ENCODE data around the gene PARD3.
"Not testable (repeated sequence)": the region's sequence is repeated elsewhere in the genome, so short reads cannot be mapped to it uniquely, and the experiment has no call there.

The PARD3 gene

DNA sequence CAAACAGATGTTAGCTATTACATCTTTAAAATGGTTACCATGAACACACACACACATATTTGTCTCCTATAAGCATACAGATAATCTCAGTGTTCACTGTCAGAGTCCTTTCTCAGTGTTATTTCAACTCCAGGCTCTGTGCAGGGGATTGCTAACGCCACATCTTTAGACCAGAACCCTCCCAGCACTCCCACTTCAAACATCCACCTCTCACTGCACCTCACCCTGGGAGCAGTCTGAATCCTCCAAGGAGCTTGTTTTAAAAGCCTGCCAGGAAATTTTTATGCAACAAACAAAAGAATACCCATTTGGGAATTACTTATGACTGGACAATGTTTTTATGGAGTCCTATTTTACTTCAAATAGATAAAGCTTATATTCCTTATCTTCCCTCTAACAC lies 107.4 kb downstream of the PARD3 start:
- DNase-seq: no peak

DNA sequence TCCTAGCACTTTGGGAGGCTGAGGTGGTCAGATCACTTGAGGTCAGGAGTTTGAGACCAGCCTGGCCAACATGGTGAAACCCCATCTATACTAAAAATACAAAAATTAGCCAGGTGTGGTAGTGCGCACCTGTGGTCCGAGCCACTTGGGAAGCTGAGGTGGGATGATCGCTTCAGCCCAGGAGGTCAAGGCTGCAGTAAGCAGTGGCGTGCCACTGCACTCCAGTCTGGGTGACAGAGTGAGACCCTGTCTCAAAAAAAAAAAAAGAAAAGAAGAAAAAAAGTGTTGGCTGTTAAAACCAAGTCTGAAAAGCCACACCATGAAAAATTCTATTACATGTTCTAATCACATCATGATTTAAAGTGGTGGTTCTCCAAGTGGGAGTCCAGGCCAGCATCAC lies 108.1 kb downstream of the PARD3 start:
- not testable (repeated sequence) for DNase-seq

DNA sequence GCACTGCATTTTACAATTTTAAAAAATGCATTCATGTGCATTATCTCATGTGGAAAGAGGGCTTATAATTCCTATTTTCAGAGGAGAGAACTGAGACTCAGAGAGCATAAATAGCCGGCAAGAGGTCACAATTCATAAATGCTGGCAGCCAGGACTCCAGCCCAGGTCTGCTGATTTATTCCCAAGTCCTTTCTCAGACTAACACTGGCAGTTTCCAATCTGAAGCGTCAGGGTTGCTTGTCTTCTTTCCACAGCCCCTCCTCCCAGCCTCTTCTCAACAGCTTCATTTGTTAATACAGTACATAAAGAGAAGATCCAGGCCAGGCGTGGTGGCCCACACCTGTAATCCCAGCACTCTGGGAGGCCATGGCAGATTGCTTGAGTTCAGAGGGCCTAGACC lies 108.9 kb downstream of the PARD3 start:
- no peak for DNase-seq

DNA sequence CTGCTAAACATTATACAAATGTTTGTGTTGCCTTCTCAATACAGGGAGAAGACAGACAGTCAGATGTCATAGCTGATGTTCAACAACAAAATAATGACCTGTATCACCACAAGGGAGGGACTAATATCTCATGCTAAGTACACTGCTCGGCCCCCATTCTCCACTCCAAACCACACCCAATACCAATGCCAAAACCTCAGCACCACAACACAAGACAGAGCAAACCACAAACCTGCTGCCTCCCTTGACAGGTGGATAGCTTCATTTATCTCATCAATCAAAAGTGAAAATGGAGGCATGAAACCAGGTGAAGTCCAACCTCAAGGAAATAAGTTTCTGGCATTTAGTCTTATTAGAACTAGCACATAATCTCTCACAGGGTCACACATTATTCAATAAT lies 109.5 kb downstream of the PARD3 start:
- no peak for DNase-seq

DNA sequence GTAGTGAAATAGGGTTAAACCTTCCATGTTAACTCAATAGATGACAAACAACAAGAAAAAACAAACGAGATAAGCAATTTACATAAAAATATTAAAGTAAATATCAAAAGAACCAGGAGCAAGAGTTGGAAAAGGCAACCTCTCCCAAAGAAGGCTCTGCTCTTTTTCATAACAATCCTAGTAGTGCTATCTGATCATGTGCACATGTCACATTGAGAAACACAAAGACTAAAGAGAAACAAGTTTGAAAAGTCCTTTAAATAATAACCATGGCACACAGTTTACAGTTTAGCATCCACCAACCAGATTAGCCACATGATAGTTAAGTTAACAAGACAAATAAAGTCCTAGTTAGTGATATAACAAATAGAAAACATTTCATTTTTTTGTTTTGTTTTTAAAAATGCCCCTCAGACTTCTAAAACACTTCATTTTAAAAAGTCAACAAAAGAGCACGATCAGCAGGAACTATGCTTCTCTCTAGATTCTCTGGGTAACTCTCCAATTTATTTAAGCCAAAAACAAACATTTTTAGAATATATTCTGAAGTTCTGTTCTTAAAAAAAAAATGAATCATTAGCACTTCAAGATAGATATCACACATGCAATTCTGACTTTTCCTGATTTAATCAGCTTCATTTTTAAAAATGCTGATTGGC lies 110.4 kb downstream of the PARD3 start:
- DNase-seq: no peak

DNA sequence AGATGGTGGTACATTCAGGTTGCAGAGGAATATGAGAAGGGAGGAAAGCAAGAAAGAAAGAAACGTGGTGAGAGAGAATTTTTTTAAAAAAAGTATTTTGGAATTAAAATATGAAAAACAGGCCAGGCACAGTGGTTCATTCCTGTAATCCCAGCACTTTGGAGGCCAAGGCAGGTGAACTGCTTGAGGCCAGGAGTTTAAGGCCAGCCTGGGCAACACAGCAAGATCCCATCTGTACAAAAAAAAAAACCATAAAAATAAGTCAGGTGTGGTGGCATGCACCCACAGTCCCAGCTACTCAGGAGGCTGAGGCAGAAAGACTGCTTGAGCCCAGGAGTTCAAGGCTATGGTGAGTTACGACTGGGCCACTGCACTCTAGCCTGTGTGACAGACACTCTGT lies 112.1 kb downstream of the PARD3 start:
- no peak for DNase-seq

DNA sequence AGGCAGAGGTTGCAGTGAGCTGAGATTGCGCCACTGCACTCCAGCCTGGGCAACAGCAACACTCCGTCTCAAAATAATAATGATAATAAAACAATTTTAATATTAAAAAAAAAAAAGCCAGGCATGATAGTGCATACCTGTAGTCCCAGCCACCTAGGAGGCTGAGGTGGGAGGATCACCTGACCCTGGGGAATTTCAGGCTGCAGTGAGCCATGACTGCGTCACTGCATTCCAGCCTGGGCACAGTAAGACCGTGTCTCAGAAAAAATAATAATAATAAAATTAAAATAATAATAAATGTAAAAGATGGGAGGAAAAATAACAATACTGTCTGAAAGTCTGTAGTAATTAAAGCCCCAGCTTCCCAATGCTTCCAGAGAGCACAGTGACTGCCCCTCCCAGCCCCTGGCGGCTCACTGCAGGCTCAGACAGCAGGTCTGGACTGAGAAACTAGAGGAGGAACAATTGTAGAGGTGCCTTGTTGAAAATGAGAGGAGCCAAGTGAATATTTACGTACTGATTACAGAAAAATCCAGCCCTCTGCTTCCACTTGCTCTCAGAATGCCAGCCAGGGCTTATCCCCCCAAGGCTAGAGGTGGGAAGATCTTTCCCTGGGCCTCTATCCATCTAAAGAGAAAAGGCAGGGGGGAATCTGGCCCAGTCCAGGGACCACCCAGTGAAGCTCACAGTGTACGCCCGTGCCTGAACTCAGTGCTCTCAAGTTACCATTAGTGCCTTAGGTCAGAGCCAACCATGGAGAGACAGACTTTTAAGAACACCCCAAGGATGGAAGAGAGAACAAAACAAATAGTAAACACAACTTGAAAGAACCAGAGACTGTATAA lies 112.8 kb downstream of the PARD3 start:
- no peak for DNase-seq

DNA sequence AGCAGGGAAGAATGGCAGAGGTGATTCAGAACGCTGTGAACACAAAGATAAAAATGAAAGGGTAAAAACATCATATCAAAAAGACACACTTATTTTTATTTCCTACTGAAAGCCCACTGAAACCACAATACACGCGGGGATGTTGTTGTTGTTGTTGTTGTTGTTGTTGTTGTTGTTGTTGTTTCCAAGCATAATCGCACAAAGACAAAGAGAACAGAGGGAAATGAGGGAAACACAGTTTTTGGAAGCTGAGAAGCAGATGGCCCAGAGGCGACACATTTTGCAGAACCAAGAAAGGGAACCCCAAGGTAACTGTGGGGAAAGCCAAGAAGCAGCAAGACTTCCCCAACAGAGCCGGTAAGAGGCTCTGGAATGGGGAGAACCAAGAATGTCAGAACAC lies 113.9 kb downstream of the PARD3 start:
- DNase-seq: no peak

DNA sequence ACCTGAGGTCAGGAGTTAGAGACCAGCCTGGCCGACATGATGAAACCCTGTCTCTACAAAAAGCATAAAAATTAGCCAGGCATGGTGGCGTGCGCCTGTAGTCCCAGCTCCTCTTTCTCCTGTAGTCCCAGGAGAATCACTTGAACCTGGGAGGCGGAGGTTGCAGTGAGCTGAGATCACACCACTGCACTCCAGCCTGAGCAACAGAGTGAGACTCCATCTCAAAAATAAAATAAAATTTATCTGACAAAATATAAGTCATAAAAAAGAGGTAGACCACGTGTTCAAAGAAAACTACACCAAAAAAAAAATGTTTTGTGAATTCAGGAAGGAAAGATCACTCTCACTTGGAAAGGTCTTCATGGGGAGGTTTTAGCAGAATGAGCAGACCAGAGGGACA lies 114.3 kb downstream of the PARD3 start:
- not testable (repeated sequence) for DNase-seq

DNA sequence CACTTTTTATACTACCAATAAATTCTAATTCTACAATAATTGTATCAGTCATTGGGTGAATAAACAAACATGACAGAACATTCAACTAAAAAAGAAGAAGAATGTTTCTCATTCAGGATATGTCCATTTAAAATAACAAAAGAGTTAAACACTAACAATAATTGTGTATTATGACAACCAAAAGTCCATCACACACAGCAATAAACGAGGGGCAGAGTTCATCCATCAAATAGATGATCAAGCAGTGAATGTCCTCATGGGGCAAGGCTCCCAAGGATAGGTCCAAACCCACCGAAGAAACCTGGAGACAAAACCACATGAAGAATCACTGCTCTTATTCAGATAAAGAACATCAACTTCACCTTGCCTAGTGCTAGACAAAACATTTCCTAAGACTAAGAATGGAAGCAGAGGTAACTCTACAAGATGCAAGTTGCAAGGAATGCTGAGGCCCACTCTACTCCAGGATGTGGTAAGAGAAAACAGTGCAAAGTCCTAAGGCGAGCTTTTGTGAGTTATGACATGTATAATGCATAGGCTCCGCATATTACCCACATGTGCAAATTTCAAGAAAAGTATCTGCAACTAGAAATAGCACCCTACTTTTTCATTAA lies 115.1 kb downstream of the PARD3 start:
- DNase-seq: no peak

DNA sequence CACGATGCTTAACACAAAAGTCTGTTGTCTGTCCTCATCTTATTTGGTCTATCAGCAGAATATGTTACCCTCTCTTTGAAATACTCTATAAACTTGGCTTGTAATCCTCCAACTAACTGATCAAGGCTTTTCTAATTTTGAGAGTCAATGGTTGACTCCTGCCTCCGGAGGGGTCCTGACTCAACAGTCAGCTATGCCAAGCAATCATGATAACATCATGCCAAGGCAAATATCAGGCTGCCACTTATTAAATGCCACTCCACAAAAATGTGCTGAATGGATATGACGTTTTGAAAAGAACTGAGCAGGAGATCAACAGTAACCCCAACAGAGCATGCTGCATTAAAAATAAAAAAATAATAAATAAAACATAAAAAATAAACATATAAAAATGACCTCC lies 116.1 kb downstream of the PARD3 start:
- DNase-seq: no peak

DNA sequence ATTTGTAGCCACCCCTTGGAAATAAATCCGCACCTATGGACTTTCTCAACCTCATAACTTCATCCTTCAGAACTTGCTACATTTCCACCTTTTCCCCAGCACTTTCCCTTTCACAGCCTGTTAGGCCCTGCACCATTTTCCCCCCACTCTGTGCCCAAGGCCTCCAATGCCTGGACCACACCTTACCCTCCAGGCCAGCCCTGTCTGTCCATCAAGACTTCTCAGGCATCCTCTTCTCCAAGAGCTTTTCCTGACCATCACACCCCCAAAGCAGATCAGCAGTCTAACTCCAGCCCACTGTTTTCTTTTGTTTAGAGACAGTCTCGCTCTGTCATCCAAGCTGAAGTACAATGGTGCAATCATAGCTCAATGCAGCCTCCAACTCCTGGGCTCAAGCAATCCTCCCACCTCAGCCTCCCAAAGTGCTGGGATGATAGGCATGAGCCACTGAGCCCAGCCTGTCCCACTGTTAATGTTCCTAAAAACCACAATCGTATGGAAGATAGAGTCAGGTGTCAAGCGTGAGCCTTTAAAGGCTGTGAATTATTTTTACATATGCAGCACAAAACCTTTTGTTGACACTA lies 116.8 kb downstream of the PARD3 start:
- DNase-seq: no peak

DNA sequence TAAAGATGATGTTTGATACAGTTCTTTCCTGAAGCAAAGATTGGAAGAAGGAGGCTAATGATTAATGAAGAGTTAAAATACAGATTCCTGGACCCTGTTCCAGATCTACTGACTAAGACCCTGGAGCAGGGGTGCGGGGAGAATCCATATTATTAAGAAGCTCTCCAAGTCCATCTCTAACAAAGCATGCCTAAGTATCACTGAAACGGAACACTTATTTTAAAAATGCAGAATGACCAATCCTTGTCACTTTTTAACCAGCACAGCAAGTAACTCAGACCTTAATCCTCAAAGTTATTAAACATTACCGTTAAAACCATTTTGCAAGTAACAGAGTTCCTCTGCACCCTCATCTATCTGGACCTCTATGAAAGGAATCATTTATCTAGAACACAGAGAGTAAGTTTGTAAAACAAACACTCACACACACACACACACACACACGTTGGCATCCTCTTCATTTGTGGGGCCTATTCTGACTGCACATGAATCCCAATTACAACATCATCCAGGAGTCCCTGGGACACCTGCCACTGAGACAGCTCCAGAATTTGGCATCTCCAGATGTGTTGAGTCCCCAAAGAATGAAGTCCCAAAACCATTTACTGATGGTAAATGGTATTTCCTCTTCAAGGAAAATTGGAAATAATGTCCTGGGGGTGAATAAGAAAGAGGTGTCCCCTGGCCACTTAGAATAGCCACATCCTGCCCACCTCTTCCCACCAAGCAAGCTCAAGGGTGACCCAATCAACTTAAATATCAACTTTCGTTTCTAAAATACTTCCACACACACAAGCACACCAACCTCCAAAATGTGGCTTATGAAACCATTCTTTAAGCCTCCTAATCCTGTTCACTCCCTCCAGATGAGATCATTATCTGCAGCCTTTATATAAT lies 117.5 kb downstream of the PARD3 start:
- DNase-seq: no peak

DNA sequence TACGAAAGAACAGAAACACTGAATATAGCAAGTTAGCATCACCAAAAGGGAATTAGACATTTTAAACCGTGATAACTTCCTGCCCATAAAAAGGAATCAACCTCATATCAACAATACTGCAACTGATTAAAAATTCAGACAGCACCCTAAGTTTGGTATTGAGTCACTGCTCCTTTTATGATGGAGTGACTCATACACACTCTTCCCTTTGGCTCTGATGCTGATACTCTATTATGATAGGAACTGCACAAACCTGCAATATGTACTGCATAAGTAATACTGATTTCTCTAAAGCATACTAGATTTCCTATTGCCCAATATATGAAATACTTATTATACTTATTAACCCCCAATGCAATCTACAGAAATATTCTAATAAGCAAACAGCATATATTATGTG lies 118.7 kb downstream of the PARD3 start:
- no peak for DNase-seq

DNA sequence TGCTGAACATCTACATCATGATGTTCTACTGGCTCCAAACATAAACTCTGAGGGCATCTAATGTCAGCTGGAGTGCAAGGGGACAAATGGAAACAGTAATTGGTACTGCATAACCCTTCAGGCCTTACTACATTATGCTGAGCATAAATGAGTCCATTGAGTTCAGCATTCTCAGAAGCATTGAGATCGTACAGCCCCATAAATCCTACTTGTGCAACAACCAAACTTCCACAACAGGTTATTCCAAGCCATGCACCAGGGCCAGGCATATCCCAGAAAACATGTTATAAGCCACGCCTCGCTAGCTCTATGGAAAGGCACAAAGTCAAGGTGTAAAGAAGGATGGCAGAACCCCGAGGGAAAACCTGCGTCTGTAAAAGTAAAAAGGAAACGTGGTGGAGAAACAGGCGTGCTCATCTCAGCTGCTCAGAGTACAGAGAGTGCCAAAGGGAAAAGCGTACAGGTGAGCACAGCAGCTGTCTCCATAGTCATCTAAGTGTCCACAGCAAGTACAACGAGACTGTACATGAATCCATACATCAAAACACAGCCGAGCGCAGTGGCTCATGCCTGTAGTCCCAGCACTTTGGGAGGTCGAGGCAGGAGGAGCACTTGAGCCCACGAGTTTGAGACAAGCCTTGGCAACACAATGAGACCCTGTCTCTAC lies 124.6 kb downstream of the PARD3 start:
- DNase-seq: no peak

DNA sequence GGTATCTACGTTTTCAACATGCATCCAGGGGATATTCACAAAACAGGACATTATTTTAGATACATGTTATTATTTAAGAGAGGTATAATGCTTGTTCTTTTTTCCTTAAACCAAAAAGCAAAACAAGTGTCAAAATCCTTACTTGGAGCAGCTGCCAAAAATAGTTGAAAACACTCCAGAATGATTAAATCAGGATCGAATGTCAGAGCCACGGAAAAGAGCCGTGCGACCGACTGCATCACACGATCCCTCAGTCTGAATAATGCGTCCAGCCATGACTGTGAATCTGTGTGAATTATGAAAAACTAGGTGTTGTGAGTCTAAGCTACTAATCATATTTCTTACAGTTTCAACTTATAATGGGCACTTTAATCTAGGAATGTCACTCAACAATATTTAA lies 126.0 kb downstream of the PARD3 start:
- DNase-seq: no peak

DNA sequence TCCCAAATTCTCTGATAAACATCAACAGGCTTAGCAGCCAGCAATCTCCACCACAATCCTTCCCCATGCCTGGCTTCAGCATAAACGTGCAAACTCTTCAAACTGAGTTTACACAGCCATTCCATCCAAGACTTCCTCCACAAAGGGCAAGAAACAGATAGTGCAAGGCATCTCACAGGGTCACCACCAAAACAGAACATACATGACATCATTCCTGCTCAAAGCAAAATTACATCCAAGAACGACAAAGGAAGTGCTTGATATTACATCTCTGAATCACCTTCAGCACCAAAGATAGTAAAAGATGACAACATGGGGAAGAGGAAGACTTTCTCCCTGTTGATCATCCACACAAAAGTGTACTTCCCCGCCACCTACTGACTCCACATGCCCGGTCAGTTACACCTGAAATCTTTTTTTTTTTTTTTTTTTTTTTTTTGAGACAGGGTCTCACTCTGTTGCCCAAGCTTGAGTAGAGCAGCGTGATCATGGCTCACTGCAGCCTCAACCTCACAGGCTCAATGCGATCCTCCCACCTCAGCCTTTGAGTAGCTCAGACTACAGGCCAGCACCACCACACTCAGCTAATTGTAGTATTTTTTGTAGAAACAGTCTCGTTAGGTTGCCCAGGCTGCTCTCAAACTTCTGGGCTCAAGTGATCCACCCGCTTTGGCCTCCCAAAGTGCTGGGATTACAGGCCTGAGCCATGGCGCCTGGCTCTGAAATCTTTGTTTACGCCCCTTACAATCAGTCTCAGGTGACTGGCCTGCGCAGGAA lies 127.5 kb downstream of the PARD3 start:
- DNase-seq: no peak

DNA sequence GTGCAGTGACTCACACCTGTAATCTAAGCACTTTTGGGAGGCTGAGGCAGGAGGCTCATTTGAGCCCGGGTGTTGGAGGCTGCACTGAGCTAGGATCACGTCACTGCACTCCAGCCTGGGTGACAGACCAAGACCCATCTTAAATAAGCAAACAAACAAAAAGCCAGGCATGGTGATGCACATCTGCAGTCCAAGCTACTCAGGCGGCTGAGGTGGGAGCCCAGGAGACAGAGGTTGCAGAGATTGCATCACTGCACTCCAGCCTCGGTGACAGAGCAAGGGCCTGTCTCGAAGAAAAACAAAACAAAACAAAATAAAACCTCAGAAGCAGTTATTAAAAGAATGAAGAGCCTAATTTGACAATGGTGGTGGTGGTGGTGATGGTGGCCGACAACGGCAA lies 132.5 kb downstream of the PARD3 start:
- no peak for DNase-seq

DNA sequence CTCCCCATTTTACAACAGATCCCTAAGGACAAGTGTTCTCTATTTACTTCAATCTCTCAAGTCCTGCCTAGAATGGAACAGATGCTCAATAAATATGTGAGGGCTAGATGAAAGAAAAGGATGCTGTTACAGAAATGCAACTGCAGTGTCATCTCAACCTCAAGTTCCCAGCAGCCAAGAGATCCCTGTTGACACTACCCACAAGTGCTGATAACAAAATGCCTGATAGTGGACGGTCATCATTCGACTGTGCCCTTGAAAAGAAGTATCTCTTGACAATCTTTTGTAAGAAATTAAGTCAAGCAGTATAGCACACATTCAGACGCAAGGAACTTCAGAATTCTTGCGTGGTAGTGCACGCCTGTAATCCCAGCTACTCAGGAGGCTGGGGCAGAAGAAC lies 133.2 kb downstream of the PARD3 start:
- no peak for DNase-seq

DNA sequence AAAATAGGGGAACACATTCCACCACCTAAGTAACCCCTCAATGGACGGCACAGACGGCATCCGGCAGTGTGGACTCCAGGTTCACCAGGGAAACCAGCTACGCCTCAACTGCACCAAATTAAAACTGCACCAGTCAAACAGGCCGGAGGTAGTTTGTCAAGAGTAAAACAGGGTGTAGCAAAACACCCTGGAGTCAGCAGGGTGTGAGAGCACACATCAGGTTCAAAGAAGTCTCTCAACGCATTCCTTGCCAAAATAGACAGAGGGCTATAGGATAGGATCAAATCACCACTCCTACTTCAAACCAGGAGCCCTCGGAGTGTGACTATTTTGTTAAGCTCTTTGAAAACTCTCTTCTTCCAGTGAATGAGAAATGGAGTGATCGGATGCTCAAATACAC lies 135.9 kb downstream of the PARD3 start:
- no peak for DNase-seq

DNA sequence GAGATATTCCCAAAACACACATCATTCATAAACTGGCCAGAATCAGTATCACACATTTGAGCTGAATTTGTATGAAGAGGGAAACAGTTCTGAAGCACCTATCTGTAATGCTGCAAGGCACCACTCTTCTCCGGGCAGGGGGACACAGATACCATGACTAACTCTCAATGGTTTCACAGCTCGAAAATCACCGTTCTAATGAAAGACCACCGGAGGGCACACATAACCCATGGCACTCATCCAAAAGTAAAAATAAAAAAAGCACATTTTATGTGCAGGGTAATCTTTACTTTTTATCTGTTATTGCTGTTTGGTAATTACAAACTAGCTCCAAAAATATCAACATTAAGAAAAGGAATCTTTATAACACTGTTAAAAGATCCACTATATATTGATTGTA lies 137.5 kb downstream of the PARD3 start:
- DNase-seq: no peak
